ENCODE results near the gene ZNF282. TPM values are rescaled to one million over a fixed set of nuclear protein-coding genes. Genes with fewer than 3 reads are reported as not detected.
A peak's percentile ranks its signal among the peaks of the same experiment; 100 is the strongest.

ZNF282 gene
- total and polyA plus RNA-seq, 5 donors from 2014 or later, result 0.83 to 18.6 (median 1.4) TPM

DNA sequence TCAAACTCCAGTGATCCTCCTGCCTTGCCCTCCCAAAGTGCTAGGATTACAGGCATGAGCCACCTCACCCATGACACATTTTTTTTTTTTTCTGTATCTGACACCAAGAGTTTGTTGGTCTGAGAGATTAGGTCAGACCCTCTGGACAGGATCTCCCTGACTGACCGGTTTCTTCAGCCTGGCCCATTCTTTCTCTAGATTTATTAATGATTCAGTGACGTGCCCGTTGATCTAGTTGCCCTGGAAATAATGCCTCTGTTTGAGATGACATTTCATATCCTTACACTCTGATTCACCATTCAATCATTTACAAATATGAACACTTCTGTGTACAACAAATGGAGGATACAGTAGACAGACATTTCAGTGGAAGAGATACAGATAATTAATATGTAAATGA is 42.7 kb downstream of the ZNF282 start:
- Mint-ChIP-seq H3K4me1 (peaks cover 9 to 34% (median 23%) of the 10 kb centered on the region in 4 donors), H3K27me3 (peaks cover 2% of the 10 kb centered on the region), H3K36me3 (peaks cover 7% of the 10 kb centered on the region), H3K4me3 (peak overlapping the region; percentile 15 to 97 (median 75)), H3K27ac (peak overlapping the region in 1 of 3 donors; percentile 1), H3K9me3 (peaks cover 0 to 3% (median 0%) of the 10 kb centered on the region in 7 donors)
- H3K27ac ChIP-seq (ENCODE audit: insufficient read depth, low read length, poor library complexity, severe bottlenecking), result no peak overlapping the region
- no peaks in the 10 kb centered on the region for H3K36me3 ChIP-seq (ENCODE audit: control insufficient read depth, insufficient read depth, low read length)
- no peaks in the 10 kb centered on the region for H3K9me3 ChIP-seq (ENCODE audit: control insufficient read depth in 2 of 2, low read length in 2 of 2)
- peaks cover 22% of the 10 kb centered on the region for H3K4me1 ChIP-seq (ENCODE audit: control insufficient read depth, insufficient read depth, low read length, poor library complexity, severe bottlenecking)
- H3K27me3 ChIP-seq (ENCODE audit: control insufficient read depth, insufficient read depth, low read length), result no peaks in the 10 kb centered on the region
- ATAC-seq (ENCODE audit: low read depth in 2 of 2) (no peak), DNase-seq (no peak)
- H3K4me3 ChIP-seq (ENCODE audit: low read depth, low read length), result no peak overlapping the region

DNA sequence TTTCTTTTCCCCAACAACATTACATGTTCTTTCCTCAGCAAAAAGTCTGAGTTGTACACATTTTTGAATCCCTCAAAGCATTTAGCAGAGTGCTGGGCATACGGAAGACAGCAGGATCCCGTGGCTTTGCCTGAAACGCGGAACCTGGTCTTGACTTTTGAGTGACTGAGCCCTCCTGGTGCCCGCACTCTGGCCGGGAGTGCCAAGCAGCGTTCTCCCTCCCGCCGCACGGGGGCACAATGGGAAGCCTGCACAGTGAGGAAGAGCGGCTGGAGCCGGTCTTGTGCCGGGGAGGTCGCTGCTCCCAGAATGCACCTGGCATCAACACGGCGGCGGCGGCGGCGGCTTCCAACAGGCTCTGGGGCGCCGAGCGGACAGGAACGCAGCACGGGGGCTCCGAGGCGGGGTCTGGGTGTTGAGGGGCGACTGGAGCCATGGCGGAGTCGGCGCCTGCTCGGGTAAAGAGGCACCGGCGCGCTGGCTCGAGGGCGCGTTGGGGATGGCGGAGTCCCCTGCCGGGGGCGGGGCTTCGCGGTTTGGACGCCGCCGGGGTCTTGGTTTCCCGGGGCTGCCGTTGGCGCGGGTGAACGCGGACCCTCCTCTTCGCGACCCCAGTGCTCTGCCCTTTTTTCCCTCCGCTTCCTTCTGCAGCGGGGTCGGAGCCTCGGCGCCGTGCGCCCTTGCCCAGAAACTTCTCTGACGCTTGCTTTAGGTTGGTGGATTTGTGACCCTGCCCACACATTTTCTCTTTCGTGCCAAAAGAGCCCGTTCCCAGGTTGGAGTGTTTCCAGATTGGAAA is 44.2 kb downstream of the ZNF282 start, which contains the start of gene ZNF212:
Gene ZNF212, plus strand, starts transcription at position 307 of the 799 bp plus-strand sequence. Its CDS starts 128 bp downstream, at position 435.
- Mint-ChIP-seq H3K36me3 (peaks cover 7% of the 10 kb centered on the region), H3K27me3 (no peaks in the 10 kb centered on the region), H3K4me1 (peaks cover 9 to 43% (median 28%) of the 10 kb centered on the region in 4 donors), H3K27ac (peak within 1 kb of the TSS; percentile 86 to 90 (median 90)), H3K4me3 (peak within 1 kb of the TSS; percentile 89 to 97 (median 94)), H3K9me3 (no peaks in the 10 kb centered on the region)
- DNase-seq, result peak; percentile 81 to 91 (median 82)
- Histone ChIP-seq H3K27ac (ENCODE audit: insufficient read depth, low read length, poor library complexity, severe bottlenecking) (peak within 1 kb of the TSS; percentile 55), H3K4me3 (ENCODE audit: low read depth, low read length) (peak within 1 kb of the TSS; percentile 91), H3K36me3 (ENCODE audit: control insufficient read depth, insufficient read depth, low read length) (no peaks in the 10 kb centered on the region), H3K9me3 (ENCODE audit: control insufficient read depth in 2 of 2, low read length in 2 of 2) (no peaks in the 10 kb centered on the region), H3K4me1 (ENCODE audit: control insufficient read depth, insufficient read depth, low read length, poor library complexity, severe bottlenecking) (peaks cover 22% of the 10 kb centered on the region), H3K27me3 (ENCODE audit: control insufficient read depth, insufficient read depth, low read length) (no peaks in the 10 kb centered on the region)
- ATAC-seq (ENCODE audit: low read depth in 2 of 2), result peak; percentile 100

DNA sequence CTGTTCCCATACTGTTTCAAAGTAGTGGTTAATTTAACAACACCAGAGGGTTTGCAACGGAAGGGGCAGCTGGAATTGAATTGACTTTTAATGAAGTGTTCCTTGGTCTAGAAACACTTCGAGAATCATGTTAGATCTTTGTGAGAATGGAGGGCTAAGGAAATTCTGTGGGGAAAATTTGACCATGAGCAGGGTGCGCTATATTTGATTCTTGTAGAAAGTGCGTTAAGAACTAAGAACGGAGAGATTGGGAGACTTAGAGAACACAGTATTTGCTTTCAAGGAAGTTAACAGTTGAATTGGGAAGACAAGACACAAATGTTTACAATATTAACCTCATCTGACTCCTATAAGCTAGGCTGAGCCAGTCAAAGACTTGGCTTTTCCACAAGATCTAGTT is 45.3 kb downstream of the ZNF282 start:
- DNase-seq, result no peak

DNA sequence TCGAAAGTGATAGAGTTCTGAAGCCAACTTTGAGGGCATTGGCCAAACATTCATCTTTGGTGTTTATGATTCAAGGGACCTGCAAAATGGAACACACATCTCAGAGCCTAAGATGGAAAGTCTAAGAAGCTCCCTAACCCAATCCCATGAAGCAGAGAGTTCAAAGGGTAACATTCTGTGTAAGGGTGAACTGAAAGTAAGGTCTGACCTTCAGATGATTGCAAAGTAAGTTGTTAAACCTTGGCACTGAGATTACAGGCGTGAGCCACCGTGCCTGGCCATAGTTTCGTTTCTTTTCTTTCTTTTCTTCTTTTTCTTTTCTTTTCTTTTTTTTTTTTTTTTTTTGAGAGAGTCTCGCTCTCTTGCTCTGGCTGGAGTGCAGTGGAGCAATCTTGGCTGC is 46.4 kb downstream of the ZNF282 start:
- no peaks in the 10 kb centered on the region for H3K9me3 ChIP-seq (ENCODE audit: control insufficient read depth in 2 of 2, low read length in 2 of 2)
- H3K27ac ChIP-seq (ENCODE audit: insufficient read depth, low read length, poor library complexity, severe bottlenecking), result no peak overlapping the region
- Mint-ChIP-seq H3K27me3 (no peaks in the 10 kb centered on the region), H3K4me3 (peak overlapping the region; percentile 75 to 95 (median 90)), H3K36me3 (peaks cover 7% of the 10 kb centered on the region), H3K4me1 (peaks cover 13 to 54% (median 39%) of the 10 kb centered on the region in 4 donors), H3K27ac (peak overlapping the region in 1 of 3 donors; percentile 36), H3K9me3 (no peaks in the 10 kb centered on the region)
- H3K27me3 ChIP-seq (ENCODE audit: control insufficient read depth, insufficient read depth, low read length), result no peaks in the 10 kb centered on the region
- no peak overlapping the region for H3K4me3 ChIP-seq (ENCODE audit: low read depth, low read length)
- ATAC-seq (ENCODE audit: low read depth in 2 of 2) (no peak), DNase-seq (no peak)
- no peaks in the 10 kb centered on the region for H3K36me3 ChIP-seq (ENCODE audit: control insufficient read depth, insufficient read depth, low read length)
- H3K4me1 ChIP-seq (ENCODE audit: control insufficient read depth, insufficient read depth, low read length, poor library complexity, severe bottlenecking), result peaks cover 22% of the 10 kb centered on the region

More for the DNA sequence above, 45.3 kb downstream of the ZNF282 start:
- no peaks in the 10 kb centered on the region for H3K27me3 Mint-ChIP-seq
- H3K9me3 Mint-ChIP-seq, result no peaks in the 10 kb centered on the region
- peaks cover 22% of the 10 kb centered on the region for H3K4me1 ChIP-seq (ENCODE audit: control insufficient read depth, insufficient read depth, low read length, poor library complexity, severe bottlenecking)
- H3K36me3 Mint-ChIP-seq, result peaks cover 7% of the 10 kb centered on the region
- no peak for ATAC-seq (ENCODE audit: low read depth in 2 of 2)
- H3K4me3 Mint-ChIP-seq, result peak overlapping the region; percentile 89 to 97 (median 94)
- no peak overlapping the region for H3K27ac ChIP-seq (ENCODE audit: insufficient read depth, low read length, poor library complexity, severe bottlenecking)
- H3K4me3 ChIP-seq (ENCODE audit: low read depth, low read length), result peak overlapping the region; percentile 91
- peak overlapping the region; percentile 10 to 90 (median 90) for H3K27ac Mint-ChIP-seq
- no peaks in the 10 kb centered on the region for H3K27me3 ChIP-seq (ENCODE audit: control insufficient read depth, insufficient read depth, low read length)
- no peaks in the 10 kb centered on the region for H3K9me3 ChIP-seq (ENCODE audit: control insufficient read depth in 2 of 2, low read length in 2 of 2)
- H3K36me3 ChIP-seq (ENCODE audit: control insufficient read depth, insufficient read depth, low read length), result no peaks in the 10 kb centered on the region
- peaks cover 9 to 48% (median 34%) of the 10 kb centered on the region in 4 donors for H3K4me1 Mint-ChIP-seq

DNA sequence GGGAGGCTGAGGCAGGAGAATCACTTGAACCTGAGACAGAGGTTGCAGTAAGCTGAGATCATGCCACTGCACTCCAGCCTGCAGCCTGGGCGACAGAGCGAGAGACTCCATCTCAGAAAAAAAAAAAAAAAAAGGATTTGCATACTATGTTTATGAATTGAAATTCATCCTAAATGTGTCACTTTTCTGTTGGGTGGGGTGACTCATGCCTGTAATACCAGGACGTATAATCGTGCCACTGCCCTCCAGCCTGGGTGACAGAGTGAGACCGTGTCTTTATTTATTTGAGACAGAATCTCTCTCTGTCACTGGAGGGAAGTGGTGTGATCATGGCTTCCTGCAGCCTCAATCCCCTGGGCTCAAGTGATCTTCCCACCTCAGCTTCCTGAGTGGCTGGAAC is 49.9 kb downstream of the ZNF282 start:
- H3K27me3 Mint-ChIP-seq, result no peaks in the 10 kb centered on the region
- peaks cover 15% of the 10 kb centered on the region for H3K36me3 Mint-ChIP-seq
- ATAC-seq (ENCODE audit: low read depth in 2 of 2), result peak in 1 of 2 donors; percentile 44
- H3K36me3 ChIP-seq (ENCODE audit: control insufficient read depth, insufficient read depth, low read length), result no peaks in the 10 kb centered on the region
- no peak overlapping the region for H3K27ac ChIP-seq (ENCODE audit: insufficient read depth, low read length, poor library complexity, severe bottlenecking)
- peaks cover 8 to 56% (median 44%) of the 10 kb centered on the region in 4 donors for H3K4me1 Mint-ChIP-seq
- no peaks in the 10 kb centered on the region for H3K9me3 ChIP-seq (ENCODE audit: control insufficient read depth in 2 of 2, low read length in 2 of 2)
- H3K27me3 ChIP-seq (ENCODE audit: control insufficient read depth, insufficient read depth, low read length), result no peaks in the 10 kb centered on the region
- H3K4me3 ChIP-seq (ENCODE audit: low read depth, low read length), result no peak overlapping the region
- peak overlapping the region in 2 of 4 donors; percentile 28 to 80 for H3K4me3 Mint-ChIP-seq
- no peaks in the 10 kb centered on the region for H3K9me3 Mint-ChIP-seq
- H3K4me1 ChIP-seq (ENCODE audit: control insufficient read depth, insufficient read depth, low read length, poor library complexity, severe bottlenecking), result peaks cover 14% of the 10 kb centered on the region
- DNase-seq, result peak in 1 of 3 donors; percentile 21
- peak overlapping the region in 2 of 3 donors; percentile 5 to 23 for H3K27ac Mint-ChIP-seq

DNA sequence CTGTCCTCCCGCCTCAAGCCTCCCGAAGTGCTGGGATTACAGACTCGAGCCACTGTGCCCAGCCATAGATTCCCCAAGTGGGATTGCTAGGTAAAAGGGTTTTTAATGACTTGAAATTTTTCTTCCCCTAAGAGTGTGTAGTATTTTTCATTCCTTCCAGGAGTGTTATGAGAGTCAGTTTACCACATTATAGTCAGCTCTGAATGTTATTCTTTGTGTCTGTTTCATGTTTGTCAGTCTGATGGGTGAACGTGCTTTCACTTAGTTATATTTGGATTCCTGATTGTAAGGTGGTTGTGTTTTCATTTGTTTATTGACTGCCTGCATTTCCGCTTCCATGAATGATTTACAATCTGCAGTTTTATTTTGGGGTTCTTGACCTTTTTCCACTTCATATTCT is 50.4 kb downstream of the ZNF282 start:
- H3K4me3 Mint-ChIP-seq, result peak overlapping the region in 2 of 4 donors; percentile 50 to 80
- H3K36me3 Mint-ChIP-seq, result peaks cover 20% of the 10 kb centered on the region
- H3K27ac Mint-ChIP-seq, result peak overlapping the region in 2 of 3 donors; percentile 5 to 23
- no peaks in the 10 kb centered on the region for H3K9me3 ChIP-seq (ENCODE audit: control insufficient read depth in 2 of 2, low read length in 2 of 2)
- DNase-seq, result no peak
- peaks cover 4% of the 10 kb centered on the region for H3K36me3 ChIP-seq (ENCODE audit: control insufficient read depth, insufficient read depth, low read length)
- no peaks in the 10 kb centered on the region for H3K9me3 Mint-ChIP-seq
- H3K4me1 Mint-ChIP-seq, result peaks cover 8 to 52% (median 40%) of the 10 kb centered on the region in 4 donors
- H3K4me1 ChIP-seq (ENCODE audit: control insufficient read depth, insufficient read depth, low read length, poor library complexity, severe bottlenecking), result peaks cover 9% of the 10 kb centered on the region
- no peak for ATAC-seq (ENCODE audit: low read depth in 2 of 2)
- no peaks in the 10 kb centered on the region for H3K27me3 ChIP-seq (ENCODE audit: control insufficient read depth, insufficient read depth, low read length)
- no peaks in the 10 kb centered on the region for H3K27me3 Mint-ChIP-seq
- no peak overlapping the region for H3K4me3 ChIP-seq (ENCODE audit: low read depth, low read length)
- no peak overlapping the region for H3K27ac ChIP-seq (ENCODE audit: insufficient read depth, low read length, poor library complexity, severe bottlenecking)

DNA sequence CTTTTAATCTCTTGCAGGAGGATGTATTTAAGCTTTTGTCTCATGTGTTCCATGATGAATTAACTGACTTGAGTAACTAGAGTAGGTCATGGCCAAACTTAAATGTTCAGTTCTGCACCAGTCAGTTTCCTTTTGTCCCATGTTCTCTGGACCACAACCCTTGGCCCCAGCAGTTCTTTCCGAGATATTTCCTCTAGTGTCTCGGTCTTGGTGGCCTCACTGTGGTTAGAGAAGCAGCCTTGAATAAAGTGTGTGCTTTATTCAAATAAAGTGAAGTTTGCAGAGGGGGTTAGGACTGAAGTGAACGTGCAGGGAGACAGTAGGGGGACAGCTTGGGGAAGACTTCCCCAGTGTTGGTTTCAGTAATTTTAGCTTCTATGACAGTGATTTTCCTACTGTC is 53.4 kb downstream of the ZNF282 start:
- H3K4me1 Mint-ChIP-seq, result peaks cover 4 to 36% (median 25%) of the 10 kb centered on the region in 4 donors
- Histone ChIP-seq H3K4me1 (ENCODE audit: control insufficient read depth, insufficient read depth, low read length, poor library complexity, severe bottlenecking) (no peaks in the 10 kb centered on the region), H3K36me3 (ENCODE audit: control insufficient read depth, insufficient read depth, low read length) (peaks cover 27% of the 10 kb centered on the region), H3K27me3 (ENCODE audit: control insufficient read depth, insufficient read depth, low read length) (no peaks in the 10 kb centered on the region), H3K4me3 (ENCODE audit: low read depth, low read length) (no peak overlapping the region), H3K9me3 (ENCODE audit: control insufficient read depth in 2 of 2, low read length in 2 of 2) (no peaks in the 10 kb centered on the region), H3K27ac (ENCODE audit: insufficient read depth, low read length, poor library complexity, severe bottlenecking) (no peak overlapping the region)
- no peaks in the 10 kb centered on the region for H3K9me3 Mint-ChIP-seq
- H3K27ac Mint-ChIP-seq, result peak overlapping the region in 2 of 3 donors; percentile 19 to 60
- no peak for DNase-seq
- ATAC-seq (ENCODE audit: low read depth in 2 of 2), result no peak
- H3K27me3 Mint-ChIP-seq, result no peaks in the 10 kb centered on the region
- H3K36me3 Mint-ChIP-seq, result peaks cover 25% of the 10 kb centered on the region
- H3K4me3 Mint-ChIP-seq, result no peak overlapping the region
